K562 (cell line): ENCODE data around the gene CCDC9. TPM values are rescaled to one million over a fixed set of nuclear protein-coding genes. Genes with fewer than 3 reads are reported as not detected.

Experiments
- CBFA2T2 ChIP-seq: fragments of 450-650 bp; conservative IDR thresholded peaks from 2 replicates; pipeline ENCODE4 v1.6.1; 2017; ENCODE audit warnings: mild to moderate bottlenecking
- CBFB ChIP-seq: sonication (generic); formaldehyde crosslinking; IDR thresholded peaks from 2 replicates; pipeline ENCODE4 v1.4.0; 2020; ENCODE audit warnings: mild to moderate bottlenecking, missing genetic modification reagents
- CCNT2 ChIP-seq: IDR thresholded peaks from 2 replicates; pipeline ENCODE4 v1.6.1; 2011; ENCODE audit warnings: borderline replicate concordance, low read depth, mild to moderate bottlenecking, moderate library complexity, mixed read lengths, low read length; ENCODE audit not compliant: insufficient read length; ENCODE audit errors: extremely low read depth
- EP400 ChIP-seq: fragments of 450-650 bp; IDR thresholded peaks from 2 replicates; pipeline ENCODE4 v1.6.1; 2017; ENCODE audit warnings: antibody characterized with exemption, mild to moderate bottlenecking, moderate library complexity
- FOXK1 ChIP-seq: sonication (generic); formaldehyde crosslinking; IDR thresholded peaks from 2 replicates; pipeline ENCODE4 v1.8.0; 2022; ENCODE audit warnings: missing genetic modification reagents, mild to moderate bottlenecking, borderline replicate concordance
- GTF2F1 ChIP-seq: IDR thresholded peaks from 2 replicates; pipeline ENCODE4 v1.6.1; 2011; ENCODE audit warnings: low read depth, low read length, improper control_type of control experiment
- HNRNPLL ChIP-seq: fragments of 200-400 bp; formaldehyde crosslinking; IDR thresholded peaks from 2 replicates; pipeline ENCODE4 v1.6.1; 2017; ENCODE audit warnings: low read length, low read depth, mild to moderate bottlenecking; ENCODE audit not compliant: poor library complexity, severe bottlenecking
- KLF1 ChIP-seq: fragments of 450-650 bp; IDR thresholded peaks from 2 replicates; pipeline ENCODE4 v1.6.1; 2016; ENCODE audit warnings: missing genetic modification characterization, missing compliant biosample characterization
- NCOA2 ChIP-seq, 2 experiments: fragments of 450-650 bp; IDR thresholded peaks; 2 replicates each; pipeline ENCODE4 v1.6.1; 2018; ENCODE audit warnings: mild to moderate bottlenecking in 2 of 2, moderate library complexity in 1 of 2; ENCODE audit not compliant: partially characterized antibody in 2 of 2
- PPARD ChIP-seq: fragments of 250-450 bp; sonication (Bioruptor Pico); IDR thresholded peaks from 2 replicates; pipeline ENCODE4 v1.8.0; 2022; ENCODE audit warnings: inconsistent platforms, mild to moderate bottlenecking, moderate library complexity
- SAP30 ChIP-seq: fragments of 200-600 bp; sonication (generic); IDR thresholded peaks from 2 replicates; pipeline ENCODE4 v1.6.1; 2012; ENCODE audit warnings: borderline replicate concordance, low read depth, mild to moderate bottlenecking, moderate library complexity, low read length, control low read depth, inconsistent platforms; ENCODE audit not compliant: insufficient read depth, poor library complexity, severe bottlenecking
- SIN3A ChIP-seq, 2 experiments: fragments of 150-350 bp in 1 of 2; IDR thresholded peaks; 2 replicates each; pipeline ENCODE4 v1.6.1; 2011 to 2016; ENCODE audit warnings: borderline replicate concordance in 2 of 2, low read depth in 2 of 2, low read length in 2 of 2, mild to moderate bottlenecking in 2 of 2, moderate library complexity in 2 of 2; ENCODE audit not compliant: control insufficient read depth in 1 of 2
- ZC3H11A ChIP-seq: IDR thresholded peaks from 2 replicates; pipeline ENCODE4 v1.6.1; 2012; ENCODE audit warnings: low read depth, low read length, improper control_type of control experiment
- ZKSCAN3 ChIP-seq: fragments of 250-450 bp; sonication (Bioruptor Pico); IDR thresholded peaks from 2 replicates; pipeline ENCODE4 v1.4.0; 2020
- ZNF316 ChIP-seq: fragments of 450-650 bp; IDR thresholded peaks from 2 replicates; pipeline ENCODE4 v1.6.1; 2016
- ZNF57 ChIP-seq: fragments of 450-650 bp; formaldehyde crosslinking; IDR thresholded peaks from 2 replicates; pipeline ENCODE4 v1.4.0; 2020; ENCODE audit warnings: mild to moderate bottlenecking, moderate library complexity
- polyA plus RNA-seq, 8 experiments: library from polyadenylated mRNA; depleted of rRNA in 4 of 8; stranded (reverse) in 5 of 8; unstranded in 3 of 8; fragments of >200 nt; fragmentation: Nextera tagmentation in 2 of 8; fragmentation: Illumina TruSeq in 1 of 8; extraction: Ambion mirVana in 2 of 8; extraction: Trizol in 1 of 8; gene quantifications; 2 replicates each; pipeline versions ENCODE4 v1.2.1 to v1.2.3, GENCODE V29; 2011 to 2014; ENCODE audit warnings: inconsistent platforms in 1 of 8, missing spikeins in 1 of 8
- total RNA-seq, 7 experiments: library from RNA; depleted of rRNA in 6 of 7; stranded (reverse); fragments of >200 nt in 6 of 7; fragmentation: Illumina TruSeq in 2 of 7; extraction: Trizol in 2 of 7; gene quantifications; 2 replicates each; pipeline versions ENCODE4 v1.2.1 to v1.2.3, GENCODE V29; 2011 to 2021; ENCODE audit warnings: low replicate concordance in 1 of 7
- TF ChIP-seq, protein P1 (sequence below): fragments of 250-450 bp; sonication (Bioruptor Pico); IDR thresholded peaks from 2 replicates; pipeline ENCODE4 v1.8.0; 2021; ENCODE audit warnings: moderate library complexity, mild to moderate bottlenecking, inconsistent platforms
- TF ChIP-seq, protein P2 (sequence below), 3 experiments: fragments of 200-800 bp in 1 of 3; sonication (Bioruptor generic) in 1 of 3; sonication (generic) in 1 of 3; formaldehyde crosslinking in 1 of 3; IDR thresholded peaks; 2 replicates each; pipeline versions ENCODE4 v1.6.1 to v1.8.0; 2016 to 2022; ENCODE audit warnings: mild to moderate bottlenecking in 2 of 3, missing compliant biosample characterization in 2 of 3, missing genetic modification characterization in 2 of 3, missing genetic modification reagents in 1 of 3
- TF ChIP-seq, protein P3 (sequence below): fragments of 250-450 bp; sonication (Bioruptor Pico); IDR thresholded peaks from 2 replicates; pipeline ENCODE4 v1.8.0; 2021; ENCODE audit warnings: borderline replicate concordance, mild to moderate bottlenecking, moderate library complexity; ENCODE audit not compliant: poor library complexity, severe bottlenecking

Gene CCDC9
- total and polyA plus RNA-seq, 9 of the 15 experiments (the other 6 are each of a cell fraction or from before 2014, with no cell fraction given) = 0.23 to 38.6 (median 8.4) TPM

DNA sequence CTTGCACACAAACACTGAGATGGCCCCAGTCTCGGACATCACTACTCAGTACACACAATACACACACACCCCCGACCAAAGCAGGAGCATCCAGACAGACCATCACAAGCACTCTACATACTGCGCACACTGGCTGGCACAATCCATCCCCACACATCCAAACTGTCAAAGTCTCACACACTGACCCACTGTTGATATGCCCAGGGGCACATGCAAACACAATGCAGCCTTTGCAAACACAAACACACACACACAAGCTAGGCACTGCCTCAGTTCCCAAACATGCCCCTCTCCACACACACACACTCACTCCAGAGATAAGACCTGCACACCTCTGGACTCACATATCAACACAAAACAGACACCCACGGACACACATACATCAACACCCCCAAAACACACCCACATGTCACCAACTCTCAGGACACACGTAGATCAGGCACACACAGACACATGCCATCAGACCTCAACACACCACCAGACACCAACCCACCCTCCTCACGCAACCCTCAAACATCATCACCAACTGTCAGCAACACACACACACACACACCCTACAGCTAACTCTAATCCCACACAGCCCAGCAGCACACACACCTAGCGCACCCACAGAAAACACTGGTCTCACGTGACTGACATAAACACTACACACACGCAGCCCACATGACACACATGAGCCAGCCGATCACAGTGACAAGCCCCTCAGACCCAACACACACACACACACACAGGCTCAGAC, 27.2 kb upstream of the CCDC9 start (continued):
- no peak for TF ChIP-seq HNRNPLL
- peak; percentile 28 for TF ChIP-seq EP400
- TF ChIP-seq PPARD (CRISPR knock-in tag) = no peak
- TF ChIP-seq CBFA2T2 = peak; percentile 43
- no peak for TF ChIP-seq KLF1 (tag)
- TF ChIP-seq NCOA2 (IDR thresholded peaks at IDR 0.05; ENCODE audit: partially characterized antibody in 2 of 2) = no peak
- TF ChIP-seq CBFB (CRISPR knock-in tag) = peak; percentile 22; the same call in 1 of the 2 replicates
- TF ChIP-seq CCNT2 = no peak
- peak in 1 of 2 experiments; percentile 27; a peak in 1 of 4 replicates for TF ChIP-seq SIN3A (IDR thresholded peaks at IDR 0.05; ENCODE audit: borderline replicate concordance in 2 of 2, control insufficient read depth in 1 of 2, low read depth in 2 of 2, low read length in 2 of 2)
- TF ChIP-seq, protein P1, sequence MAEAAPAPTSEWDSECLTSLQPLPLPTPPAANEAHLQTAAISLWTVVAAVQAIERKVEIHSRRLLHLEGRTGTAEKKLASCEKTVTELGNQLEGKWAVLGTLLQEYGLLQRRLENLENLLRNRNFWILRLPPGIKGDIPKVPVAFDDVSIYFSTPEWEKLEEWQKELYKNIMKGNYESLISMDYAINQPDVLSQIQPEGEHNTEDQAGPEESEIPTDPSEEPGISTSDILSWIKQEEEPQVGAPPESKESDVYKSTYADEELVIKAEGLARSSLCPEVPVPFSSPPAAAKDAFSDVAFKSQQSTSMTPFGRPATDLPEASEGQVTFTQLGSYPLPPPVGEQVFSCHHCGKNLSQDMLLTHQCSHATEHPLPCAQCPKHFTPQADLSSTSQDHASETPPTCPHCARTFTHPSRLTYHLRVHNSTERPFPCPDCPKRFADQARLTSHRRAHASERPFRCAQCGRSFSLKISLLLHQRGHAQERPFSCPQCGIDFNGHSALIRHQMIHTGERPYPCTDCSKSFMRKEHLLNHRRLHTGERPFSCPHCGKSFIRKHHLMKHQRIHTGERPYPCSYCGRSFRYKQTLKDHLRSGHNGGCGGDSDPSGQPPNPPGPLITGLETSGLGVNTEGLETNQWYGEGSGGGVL (CRISPR knock-in tag) = no peak
- 0 out of 2 replicates have a peak, but pooled peaks have one; percentile 48 for TF ChIP-seq FOXK1 (CRISPR knock-in tag)
- TF ChIP-seq ZKSCAN3 (CRISPR knock-in tag) = no peak
- TF ChIP-seq, protein P2, sequence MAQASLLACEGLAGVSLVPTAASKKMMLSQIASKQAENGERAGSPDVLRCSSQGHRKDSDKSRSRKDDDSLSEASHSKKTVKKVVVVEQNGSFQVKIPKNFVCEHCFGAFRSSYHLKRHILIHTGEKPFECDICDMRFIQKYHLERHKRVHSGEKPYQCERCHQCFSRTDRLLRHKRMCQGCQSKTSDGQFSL (CRISPR knock-in tag; IDR thresholded peaks at IDR 0.05) = no peak; the same call in 1 of the 2 replicates
- TF ChIP-seq, protein P2 (tag; IDR thresholded peaks at IDR 0.05) = no peak
- TF ChIP-seq ZNF57 (CRISPR knock-in tag) = no peak
- TF ChIP-seq ZNF316 = 0 out of 2 replicates have a peak, but pooled peaks have one; percentile 22
- 0 out of 2 replicates have a peak, but pooled peaks have one; percentile 38 for TF ChIP-seq GTF2F1
- TF ChIP-seq ZC3H11A = no peak
- TF ChIP-seq, protein P3, sequence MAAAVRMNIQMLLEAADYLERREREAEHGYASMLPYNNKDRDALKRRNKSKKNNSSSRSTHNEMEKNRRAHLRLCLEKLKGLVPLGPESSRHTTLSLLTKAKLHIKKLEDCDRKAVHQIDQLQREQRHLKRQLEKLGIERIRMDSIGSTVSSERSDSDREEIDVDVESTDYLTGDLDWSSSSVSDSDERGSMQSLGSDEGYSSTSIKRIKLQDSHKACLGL (CRISPR knock-in tag) = no peak
- TF ChIP-seq SAP30 = peak; percentile 63
